ENCODE data around the gene FAM20C. TPM values are rescaled to one million over a fixed set of nuclear protein-coding genes. Genes with fewer than 3 reads are reported as not detected.

Gene FAM20C
- total RNA-seq, 4 donors from 2014 or later: 43.0 to 112 (median 44.0) TPM

DNA sequence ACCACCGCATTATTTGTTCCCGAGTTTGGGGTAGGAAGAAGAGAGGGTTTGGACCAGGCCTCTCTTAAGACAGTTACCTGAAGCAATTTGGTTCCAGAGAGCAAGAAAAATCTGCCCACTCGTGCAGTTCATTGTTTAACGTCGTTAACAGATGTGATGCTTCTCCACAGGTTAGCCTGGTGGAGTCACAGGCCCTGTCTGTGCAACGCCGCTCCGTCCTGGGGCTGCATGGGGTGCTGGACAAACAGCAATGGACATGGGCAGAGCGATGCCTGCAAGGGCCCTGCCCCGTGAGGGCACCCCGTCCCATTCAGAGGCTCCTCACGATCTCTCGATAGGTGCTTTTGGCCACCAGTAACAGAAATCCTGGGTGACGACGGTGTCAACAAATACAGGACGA lies 107.3 kb downstream of the FAM20C start:
- Histone ChIP-seq H3K4me1 (no peaks in the 10 kb centered on the region), H3K27ac (no peak overlapping the region), H3K36me3 (no peaks in the 10 kb centered on the region), H3K4me3 (no peak overlapping the region), H3K9me3 (no peaks in the 10 kb centered on the region), H3K27me3 (peaks cover 0 to 13% of the 10 kb centered on the region in 2 donors)
- 88 to 90% methylated on average over 16 of the region's 16 CpGs for WGBS, 2 donors
- DNase-seq (ENCODE audit: low spot score in 2 of 2): no peak
- TF ChIP-seq, protein P1, sequence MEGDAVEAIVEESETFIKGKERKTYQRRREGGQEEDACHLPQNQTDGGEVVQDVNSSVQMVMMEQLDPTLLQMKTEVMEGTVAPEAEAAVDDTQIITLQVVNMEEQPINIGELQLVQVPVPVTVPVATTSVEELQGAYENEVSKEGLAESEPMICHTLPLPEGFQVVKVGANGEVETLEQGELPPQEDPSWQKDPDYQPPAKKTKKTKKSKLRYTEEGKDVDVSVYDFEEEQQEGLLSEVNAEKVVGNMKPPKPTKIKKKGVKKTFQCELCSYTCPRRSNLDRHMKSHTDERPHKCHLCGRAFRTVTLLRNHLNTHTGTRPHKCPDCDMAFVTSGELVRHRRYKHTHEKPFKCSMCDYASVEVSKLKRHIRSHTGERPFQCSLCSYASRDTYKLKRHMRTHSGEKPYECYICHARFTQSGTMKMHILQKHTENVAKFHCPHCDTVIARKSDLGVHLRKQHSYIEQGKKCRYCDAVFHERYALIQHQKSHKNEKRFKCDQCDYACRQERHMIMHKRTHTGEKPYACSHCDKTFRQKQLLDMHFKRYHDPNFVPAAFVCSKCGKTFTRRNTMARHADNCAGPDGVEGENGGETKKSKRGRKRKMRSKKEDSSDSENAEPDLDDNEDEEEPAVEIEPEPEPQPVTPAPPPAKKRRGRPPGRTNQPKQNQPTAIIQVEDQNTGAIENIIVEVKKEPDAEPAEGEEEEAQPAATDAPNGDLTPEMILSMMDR (IDR thresholded peaks at IDR 0.05): no peak
- TF ChIP-seq EP300 (IDR thresholded peaks at IDR 0.05) (no peak), POLR2A (IDR thresholded peaks at IDR 0.05) (no peak)

DNA sequence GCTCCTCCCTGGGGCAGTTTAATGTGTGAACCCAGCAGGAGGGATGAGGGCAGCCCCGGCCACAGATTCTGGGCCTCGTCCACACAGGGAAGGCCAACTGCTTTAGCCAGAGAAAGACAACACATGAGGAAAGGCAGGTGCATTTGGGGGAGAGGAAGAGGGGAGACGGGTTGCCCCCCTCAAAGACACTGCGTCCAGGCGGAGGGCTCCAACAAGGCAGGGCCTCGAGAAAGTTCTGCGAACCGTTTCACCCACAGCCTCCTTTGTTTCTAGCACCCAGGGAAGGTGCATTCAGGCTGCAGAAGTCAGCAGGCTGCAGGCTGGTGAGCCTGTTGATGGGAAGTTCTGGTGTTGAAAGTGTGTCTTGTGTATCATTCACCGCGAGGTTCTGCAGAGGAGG lies 107.7 kb downstream of the FAM20C start:
- TF ChIP-seq EP300 (IDR thresholded peaks at IDR 0.05): no peak
- TF ChIP-seq, protein P1 (IDR thresholded peaks at IDR 0.05): no peak
- no peaks in the 10 kb centered on the region for H3K9me3 ChIP-seq
- no peaks in the 10 kb centered on the region for H3K4me1 ChIP-seq
- no peak overlapping the region for H3K4me3 ChIP-seq
- no peaks in the 10 kb centered on the region for H3K36me3 ChIP-seq
- H3K27me3 ChIP-seq: peaks cover 0 to 9% of the 10 kb centered on the region in 2 donors
- no peak for DNase-seq (ENCODE audit: low spot score in 2 of 2)
- WGBS, 2 donors: 78 to 80% methylated on average over 10 of the region's 10 CpGs
- no peak overlapping the region for H3K27ac ChIP-seq

- DNase-seq (ENCODE audit: low spot score in 2 of 2): no peak
- Histone ChIP-seq H3K4me3 (no peak overlapping the region), H3K27ac (no peak overlapping the region), H3K27me3 (peaks cover 0 to 3% of the 10 kb centered on the region in 2 donors), H3K4me1 (no peaks in the 10 kb centered on the region), H3K9me3 (no peaks in the 10 kb centered on the region), H3K36me3 (no peaks in the 10 kb centered on the region)
- TF ChIP-seq, protein P1 (IDR thresholded peaks at IDR 0.05): no peak
- TF ChIP-seq POLR2A (IDR thresholded peaks at IDR 0.05) (no peak), EP300 (IDR thresholded peaks at IDR 0.05) (no peak)
- WGBS, 2 donors: 92% methylated on average over 13 of the region's 13 CpGs
Measured at GRCh38 chr7:300546-301290, 108.3 kb downstream of the FAM20C start.

DNA sequence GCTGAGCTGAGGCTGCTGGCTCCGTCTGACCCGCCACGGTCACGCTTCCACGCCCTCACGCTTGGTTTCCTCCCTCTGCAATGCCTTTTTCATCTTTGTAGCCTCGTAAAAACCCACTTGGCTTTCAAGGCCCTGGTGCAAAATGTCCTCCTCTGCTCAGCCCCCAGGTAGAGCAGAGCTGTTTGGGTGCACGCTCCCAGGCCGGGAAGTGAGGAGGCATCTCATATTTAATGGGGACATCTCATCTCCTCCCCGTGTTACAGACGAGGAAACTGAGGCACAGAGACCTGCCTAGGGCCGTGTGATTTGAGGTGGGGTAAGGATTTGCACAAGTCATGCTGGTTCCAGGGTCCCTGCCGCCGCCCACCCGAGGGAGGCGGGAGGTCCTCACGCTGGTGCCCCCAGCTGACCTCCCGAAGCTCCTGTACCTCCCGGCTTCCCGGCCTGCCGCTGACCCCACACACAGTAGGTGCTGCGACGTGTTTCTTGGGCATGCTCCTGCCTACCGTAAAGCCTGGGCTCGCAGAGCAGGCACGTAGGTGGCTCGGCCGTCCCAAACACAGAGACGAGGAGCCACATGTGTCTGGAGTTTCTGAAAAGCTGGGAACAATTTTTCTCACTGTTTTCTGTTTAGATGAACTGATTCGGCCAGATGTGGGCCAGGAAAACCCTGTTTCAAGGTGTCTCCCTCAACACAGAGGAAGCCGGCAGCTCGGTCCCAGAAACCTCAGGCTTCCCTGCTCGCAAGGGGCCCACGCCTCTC lies 109.1 kb downstream of the FAM20C start:
- no peaks in the 10 kb centered on the region for H3K4me1 ChIP-seq
- no peak for DNase-seq (ENCODE audit: low spot score in 2 of 2)
- H3K4me3 ChIP-seq: no peak overlapping the region
- H3K9me3 ChIP-seq: no peaks in the 10 kb centered on the region
- TF ChIP-seq EP300 (IDR thresholded peaks at IDR 0.05) (no peak), POLR2A (IDR thresholded peaks at IDR 0.05) (no peak)
- TF ChIP-seq, protein P1 (IDR thresholded peaks at IDR 0.05): no peak
- WGBS, 2 donors: 78 to 79% methylated on average over 28 to 31 of the region's 34 CpGs
- H3K27ac ChIP-seq: no peak overlapping the region
- H3K36me3 ChIP-seq: no peaks in the 10 kb centered on the region
- H3K27me3 ChIP-seq: peaks cover 0 to 7% of the 10 kb centered on the region in 2 donors
